Liver (tissue), 9 donors: ENCODE data around the gene SNX20. TPM values are rescaled to one million over a fixed set of nuclear protein-coding genes. Genes with fewer than 3 reads are reported as not detected.

Source experiments
- DNase-seq: peaks from one replicate; pipeline ENCODE4 v3.0.0-alpha.2; 2017; ENCODE audit warnings: low spot score
- H3K27ac ChIP-seq, 2 donors: one replicate each; pipeline ENCODE4 v1.7.0; 2013; ENCODE audit warnings: inconsistent platforms in 2 of 2, low read length in 2 of 2, control low read depth in 1 of 2, low read depth in 1 of 2, mild to moderate bottlenecking in 1 of 2
- H3K27me3 ChIP-seq, 4 donors: one replicate each; pipeline versions ENCODE4 v1.6.1 to v1.7.0; 2013; ENCODE audit warnings: low read length in 3 of 4, inconsistent platforms in 1 of 4, mild to moderate bottlenecking in 1 of 4, moderate library complexity in 1 of 4; ENCODE audit not compliant: control insufficient read depth in 4 of 4, insufficient read depth in 4 of 4
- H3K36me3 ChIP-seq, 4 donors: one replicate each; pipeline versions ENCODE4 v1.6.1 to v1.7.0; 2013; ENCODE audit warnings: low read length in 3 of 4, mild to moderate bottlenecking in 3 of 4, low read depth in 1 of 4, moderate library complexity in 1 of 4; ENCODE audit not compliant: control insufficient read depth in 4 of 4, insufficient read depth in 3 of 4
- H3K4me1 ChIP-seq, 4 donors: one replicate each; pipeline versions ENCODE4 v1.6.1 to v1.7.0; 2013; ENCODE audit warnings: low read length in 3 of 4, mild to moderate bottlenecking in 3 of 4, moderate library complexity in 1 of 4; ENCODE audit not compliant: control insufficient read depth in 4 of 4, insufficient read depth in 4 of 4
- H3K4me3 ChIP-seq, 3 donors: one replicate each; pipeline versions ENCODE4 v1.6.1 to v1.7.0; 2013; ENCODE audit warnings: low read length in 3 of 3, control low read depth in 1 of 3, low read depth in 1 of 3, mild to moderate bottlenecking in 1 of 3
- H3K9ac ChIP-seq, 2 donors: one replicate each; pipeline ENCODE4 v1.7.0; 2013; ENCODE audit warnings: low read length in 2 of 2, mild to moderate bottlenecking in 2 of 2, moderate library complexity in 2 of 2, control low read depth in 1 of 2, low read depth in 1 of 2
- H3K9me3 ChIP-seq, 4 donors: one replicate each; pipeline versions ENCODE4 v1.6.1 to v1.7.0; 2013; ENCODE audit warnings: low read length in 3 of 4; ENCODE audit not compliant: control insufficient read depth in 4 of 4
- EGR1 ChIP-seq, 2 donors: IDR thresholded peaks; 2 replicates each; pipeline ENCODE4 v1.6.1; 2016 to 2018; ENCODE audit warnings: antibody characterized with exemption in 2 of 2, low read depth in 2 of 2
- FOXA1 ChIP-seq: IDR thresholded peaks from 2 replicates; pipeline ENCODE4 v1.6.1; 2016; ENCODE audit warnings: antibody characterized with exemption
- FOXA2 ChIP-seq: IDR thresholded peaks from 2 replicates; pipeline ENCODE4 v1.6.1; 2016; ENCODE audit warnings: antibody characterized with exemption
- GABPA ChIP-seq, 2 donors: IDR thresholded peaks in 1 of 2; conservative IDR thresholded peaks in 1 of 2; 2 replicates each; pipeline ENCODE4 v1.6.1; 2016; ENCODE audit warnings: antibody characterized with exemption in 2 of 2, mild to moderate bottlenecking in 1 of 2, moderate library complexity in 1 of 2
- HNF4A ChIP-seq, 2 donors: conservative IDR thresholded peaks; 2 replicates each; pipeline ENCODE4 v1.6.1; 2016; ENCODE audit warnings: antibody characterized with exemption in 2 of 2, mild to moderate bottlenecking in 2 of 2
- HNF4G ChIP-seq: IDR thresholded peaks from 2 replicates; pipeline ENCODE4 v1.6.1; 2016; ENCODE audit warnings: antibody characterized with exemption
- JUND ChIP-seq, 2 donors: IDR thresholded peaks; 2 replicates each; pipeline ENCODE4 v1.6.1; 2016; ENCODE audit warnings: antibody characterized with exemption in 2 of 2
- NR2F2 ChIP-seq: IDR thresholded peaks from 2 replicates; pipeline ENCODE4 v1.6.1; 2016; ENCODE audit warnings: antibody characterized with exemption
- RAD21 ChIP-seq, 2 donors: IDR thresholded peaks; 2 replicates each; pipeline ENCODE4 v1.6.1; 2016; ENCODE audit warnings: antibody characterized with exemption in 2 of 2, mild to moderate bottlenecking in 2 of 2
- RXRA ChIP-seq, 2 donors: IDR thresholded peaks; 2 replicates each; pipeline ENCODE4 v1.6.1; 2017 to 2018; ENCODE audit warnings: antibody characterized with exemption in 2 of 2, mild to moderate bottlenecking in 1 of 2
- SP1 ChIP-seq: IDR thresholded peaks from 2 replicates; pipeline ENCODE4 v1.6.1; 2018; ENCODE audit warnings: antibody characterized with exemption, mild to moderate bottlenecking
- TAF1 ChIP-seq: conservative IDR thresholded peaks from 2 replicates; pipeline ENCODE4 v1.6.1; 2016; ENCODE audit warnings: antibody characterized with exemption, mild to moderate bottlenecking
- YY1 ChIP-seq: IDR thresholded peaks from 2 replicates; pipeline ENCODE4 v1.6.1; 2016; ENCODE audit warnings: antibody characterized with exemption, mild to moderate bottlenecking
- WGBS: extraction: QIAGEN DNeasy Blood & Tissue Kit; methylation state at CpG from one replicate; pipeline ENCODE4 v1.1.7; 2013; 5-methylcytosine and 5-hydroxymethylcytosine counted together
- polyA plus RNA-seq, 2 donors: library from polyadenylated mRNA; stranded (reverse) in 1 of 2; unstranded in 1 of 2; fragments of 200-250 nt in 1 of 2; fragments of >200 nt in 1 of 2; fragmentation: Nextera tagmentation in 1 of 2; extraction: Ambion mirVana in 1 of 2; gene quantifications; one replicate each; pipeline versions ENCODE4 v1.2.1 to v1.2.3, GENCODE V29; 2013 to 2015
- total RNA-seq, 2 donors: library from RNA; depleted of rRNA; stranded (reverse); fragments of >200 nt; gene quantifications; one replicate each; pipeline ENCODE4 v1.2.3, GENCODE V29; 2014
- TF ChIP-seq, protein P1 (sequence below): IDR thresholded peaks from 2 replicates; pipeline ENCODE4 v1.6.1; 2016; ENCODE audit warnings: antibody characterized with exemption
- TF ChIP-seq, protein P2 (sequence below): fragments of 150-350 bp; IDR thresholded peaks from 2 replicates; pipeline ENCODE4 v1.5.1; 2017; ENCODE audit warnings: improper control_type of control experiment, low read depth, low read length; ENCODE audit not compliant: missing input control
- TF ChIP-seq, protein P3 (sequence below): IDR thresholded peaks from 2 replicates; pipeline ENCODE4 v1.6.1; 2016; ENCODE audit warnings: antibody characterized with exemption, mild to moderate bottlenecking
- TF ChIP-seq, protein P4 (sequence below): IDR thresholded peaks from 2 replicates; pipeline ENCODE4 v1.6.1; 2016; ENCODE audit warnings: antibody characterized with exemption
- TF ChIP-seq, protein P5 (sequence below): IDR thresholded peaks from 2 replicates; pipeline ENCODE4 v1.6.1; 2016; ENCODE audit warnings: antibody characterized with exemption
- donor health status: healthy.
- donor health status: healthy.
- donor health status: healthy.
- donor health status: healthy.
- donor health status: healthy.

Gene SNX20
- total and polyA plus RNA-seq, 4 donors, result 0.40 to 3.5 (median 0.98) TPM

DNA sequence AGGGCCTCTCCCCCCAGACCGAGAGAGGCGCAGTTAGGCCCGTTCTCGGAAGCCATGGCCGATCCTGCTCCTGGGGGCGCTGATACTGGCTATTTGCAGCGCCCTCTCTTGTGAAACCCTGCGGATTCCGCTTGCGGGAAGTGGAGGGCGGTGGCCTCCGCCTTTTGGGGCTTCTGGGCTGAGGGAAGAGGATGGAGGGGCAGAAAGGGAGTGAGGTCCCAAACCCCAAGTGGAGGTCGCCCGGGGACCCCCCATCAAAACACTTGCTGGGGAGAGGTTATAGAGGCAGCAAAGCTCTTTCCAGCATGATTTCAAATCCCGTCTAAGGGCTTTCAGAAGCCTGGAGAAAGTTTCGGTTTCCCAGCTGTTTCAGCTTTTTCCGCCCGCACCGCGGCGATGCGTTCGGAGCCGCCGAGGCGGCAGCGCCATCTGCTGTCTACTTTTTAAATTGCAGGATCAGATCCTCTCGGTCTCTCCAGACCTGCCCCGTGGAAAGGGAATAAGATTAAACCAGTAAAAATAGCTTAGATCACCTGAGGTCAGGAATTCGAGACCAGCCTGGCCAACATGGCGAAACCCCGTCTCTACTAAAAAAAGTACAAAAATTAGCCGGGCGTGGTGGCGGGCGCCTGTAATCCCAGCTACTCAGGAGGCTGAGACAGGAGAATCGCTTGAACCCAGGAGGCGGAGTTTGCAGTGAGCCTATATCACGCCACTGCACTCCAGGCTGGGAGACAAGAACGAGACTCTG is 15.8 kb downstream of the SNX20 start:
- peak overlapping the region in 1 of 2 donors; percentile 62 for H3K9ac ChIP-seq
- H3K27ac ChIP-seq, result no peak overlapping the region
- peak overlapping the region; percentile 12 to 55 (median 51) for H3K4me3 ChIP-seq
- peaks cover 5 to 14% (median 7%) of the 10 kb centered on the region in 4 donors for H3K4me1 ChIP-seq
- no peaks in the 10 kb centered on the region for H3K27me3 ChIP-seq
- 18% methylated on average over 40 of the region's 40 CpGs for WGBS
- peak; percentile 88 for DNase-seq
- TF ChIP-seq GABPA (IDR thresholded peaks at IDR 0.05 in 1 of 2, conservative IDR thresholded peaks at IDR 0.05 in 1 of 2) (no peak), HNF4A (conservative IDR thresholded peaks at IDR 0.05) (peak in 1 of 2 donors; percentile 29), NR2F2 (no peak), RXRA (IDR thresholded peaks at IDR 0.05) (peak in 1 of 2 donors; percentile 62), FOXA2 (no peak), JUND (IDR thresholded peaks at IDR 0.05) (no peak), FOXA1 (no peak), SP1 (no peak), YY1 (peak; percentile 33), RAD21 (IDR thresholded peaks at IDR 0.05) (peak; percentile 91 to 93), EGR1 (IDR thresholded peaks at IDR 0.05; ENCODE audit: low read depth in 2 of 2) (no peak), TAF1 (no peak), HNF4G (no peak)
- TF ChIP-seq, protein P1, sequence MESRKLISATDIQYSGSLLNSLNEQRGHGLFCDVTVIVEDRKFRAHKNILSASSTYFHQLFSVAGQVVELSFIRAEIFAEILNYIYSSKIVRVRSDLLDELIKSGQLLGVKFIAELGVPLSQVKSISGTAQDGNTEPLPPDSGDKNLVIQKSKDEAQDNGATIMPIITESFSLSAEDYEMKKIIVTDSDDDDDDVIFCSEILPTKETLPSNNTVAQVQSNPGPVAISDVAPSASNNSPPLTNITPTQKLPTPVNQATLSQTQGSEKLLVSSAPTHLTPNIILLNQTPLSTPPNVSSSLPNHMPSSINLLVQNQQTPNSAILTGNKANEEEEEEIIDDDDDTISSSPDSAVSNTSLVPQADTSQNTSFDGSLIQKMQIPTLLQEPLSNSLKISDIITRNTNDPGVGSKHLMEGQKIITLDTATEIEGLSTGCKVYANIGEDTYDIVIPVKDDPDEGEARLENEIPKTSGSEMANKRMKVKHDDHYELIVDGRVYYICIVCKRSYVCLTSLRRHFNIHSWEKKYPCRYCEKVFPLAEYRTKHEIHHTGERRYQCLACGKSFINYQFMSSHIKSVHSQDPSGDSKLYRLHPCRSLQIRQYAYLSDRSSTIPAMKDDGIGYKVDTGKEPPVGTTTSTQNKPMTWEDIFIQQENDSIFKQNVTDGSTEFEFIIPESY, result no peak
- TF ChIP-seq, protein P2, sequence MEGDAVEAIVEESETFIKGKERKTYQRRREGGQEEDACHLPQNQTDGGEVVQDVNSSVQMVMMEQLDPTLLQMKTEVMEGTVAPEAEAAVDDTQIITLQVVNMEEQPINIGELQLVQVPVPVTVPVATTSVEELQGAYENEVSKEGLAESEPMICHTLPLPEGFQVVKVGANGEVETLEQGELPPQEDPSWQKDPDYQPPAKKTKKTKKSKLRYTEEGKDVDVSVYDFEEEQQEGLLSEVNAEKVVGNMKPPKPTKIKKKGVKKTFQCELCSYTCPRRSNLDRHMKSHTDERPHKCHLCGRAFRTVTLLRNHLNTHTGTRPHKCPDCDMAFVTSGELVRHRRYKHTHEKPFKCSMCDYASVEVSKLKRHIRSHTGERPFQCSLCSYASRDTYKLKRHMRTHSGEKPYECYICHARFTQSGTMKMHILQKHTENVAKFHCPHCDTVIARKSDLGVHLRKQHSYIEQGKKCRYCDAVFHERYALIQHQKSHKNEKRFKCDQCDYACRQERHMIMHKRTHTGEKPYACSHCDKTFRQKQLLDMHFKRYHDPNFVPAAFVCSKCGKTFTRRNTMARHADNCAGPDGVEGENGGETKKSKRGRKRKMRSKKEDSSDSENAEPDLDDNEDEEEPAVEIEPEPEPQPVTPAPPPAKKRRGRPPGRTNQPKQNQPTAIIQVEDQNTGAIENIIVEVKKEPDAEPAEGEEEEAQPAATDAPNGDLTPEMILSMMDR, result peak; percentile 85
- TF ChIP-seq, protein P3, sequence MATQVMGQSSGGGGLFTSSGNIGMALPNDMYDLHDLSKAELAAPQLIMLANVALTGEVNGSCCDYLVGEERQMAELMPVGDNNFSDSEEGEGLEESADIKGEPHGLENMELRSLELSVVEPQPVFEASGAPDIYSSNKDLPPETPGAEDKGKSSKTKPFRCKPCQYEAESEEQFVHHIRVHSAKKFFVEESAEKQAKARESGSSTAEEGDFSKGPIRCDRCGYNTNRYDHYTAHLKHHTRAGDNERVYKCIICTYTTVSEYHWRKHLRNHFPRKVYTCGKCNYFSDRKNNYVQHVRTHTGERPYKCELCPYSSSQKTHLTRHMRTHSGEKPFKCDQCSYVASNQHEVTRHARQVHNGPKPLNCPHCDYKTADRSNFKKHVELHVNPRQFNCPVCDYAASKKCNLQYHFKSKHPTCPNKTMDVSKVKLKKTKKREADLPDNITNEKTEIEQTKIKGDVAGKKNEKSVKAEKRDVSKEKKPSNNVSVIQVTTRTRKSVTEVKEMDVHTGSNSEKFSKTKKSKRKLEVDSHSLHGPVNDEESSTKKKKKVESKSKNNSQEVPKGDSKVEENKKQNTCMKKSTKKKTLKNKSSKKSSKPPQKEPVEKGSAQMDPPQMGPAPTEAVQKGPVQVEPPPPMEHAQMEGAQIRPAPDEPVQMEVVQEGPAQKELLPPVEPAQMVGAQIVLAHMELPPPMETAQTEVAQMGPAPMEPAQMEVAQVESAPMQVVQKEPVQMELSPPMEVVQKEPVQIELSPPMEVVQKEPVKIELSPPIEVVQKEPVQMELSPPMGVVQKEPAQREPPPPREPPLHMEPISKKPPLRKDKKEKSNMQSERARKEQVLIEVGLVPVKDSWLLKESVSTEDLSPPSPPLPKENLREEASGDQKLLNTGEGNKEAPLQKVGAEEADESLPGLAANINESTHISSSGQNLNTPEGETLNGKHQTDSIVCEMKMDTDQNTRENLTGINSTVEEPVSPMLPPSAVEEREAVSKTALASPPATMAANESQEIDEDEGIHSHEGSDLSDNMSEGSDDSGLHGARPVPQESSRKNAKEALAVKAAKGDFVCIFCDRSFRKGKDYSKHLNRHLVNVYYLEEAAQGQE, result no peak
- TF ChIP-seq, protein P4, sequence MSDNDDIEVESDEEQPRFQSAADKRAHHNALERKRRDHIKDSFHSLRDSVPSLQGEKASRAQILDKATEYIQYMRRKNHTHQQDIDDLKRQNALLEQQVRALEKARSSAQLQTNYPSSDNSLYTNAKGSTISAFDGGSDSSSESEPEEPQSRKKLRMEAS, result no peak
- TF ChIP-seq, protein P5, sequence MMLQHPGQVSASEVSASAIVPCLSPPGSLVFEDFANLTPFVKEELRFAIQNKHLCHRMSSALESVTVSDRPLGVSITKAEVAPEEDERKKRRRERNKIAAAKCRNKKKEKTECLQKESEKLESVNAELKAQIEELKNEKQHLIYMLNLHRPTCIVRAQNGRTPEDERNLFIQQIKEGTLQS, result no peak
- no peaks in the 10 kb centered on the region for H3K9me3 ChIP-seq
- no peaks in the 10 kb centered on the region for H3K36me3 ChIP-seq
